Nephron (organoid): Measurements from ENCODE around the gene SEPSECS.

ENCODE experiments used
- H3K27ac Mint-ChIP-seq, 3 experiments: 2 replicates each; pipeline ENCODE4 v1.8.0; 2020; ENCODE audit warnings: mixed read lengths in 3 of 3, mild to moderate bottlenecking in 2 of 3, moderate library complexity in 1 of 3
- H3K27me3 Mint-ChIP-seq: 2 replicates; pipeline ENCODE4 v1.8.0; 2021; ENCODE audit warnings: low read depth, mild to moderate bottlenecking, moderate library complexity, mixed read lengths
- H3K36me3 Mint-ChIP-seq: 2 replicates; pipeline ENCODE4 v1.8.0; 2020; ENCODE audit warnings: low read depth, mixed read lengths
- H3K4me1 Mint-ChIP-seq: 2 replicates; pipeline ENCODE4 v1.8.0; 2020; ENCODE audit warnings: mixed read lengths
- H3K4me3 Mint-ChIP-seq, 3 experiments: 2 replicates each; pipeline ENCODE4 v1.8.0; 2020; ENCODE audit warnings: mild to moderate bottlenecking in 3 of 3, mixed read lengths in 3 of 3, moderate library complexity in 2 of 3
- H3K9me3 Mint-ChIP-seq: 2 replicates; pipeline ENCODE4 v1.8.0; 2020; ENCODE audit warnings: mixed read lengths
- TF ChIP-seq, protein P1 (sequence below), 3 experiments: fragments of 200-600 bp; sonication (generic); IDR thresholded peaks; one replicate each; pipeline ENCODE4 v1.5.0; 2021; ENCODE audit warnings: antibody characterized with exemption in 3 of 3; ENCODE audit not compliant: unreplicated experiment in 3 of 3

SEPSECS gene

DNA sequence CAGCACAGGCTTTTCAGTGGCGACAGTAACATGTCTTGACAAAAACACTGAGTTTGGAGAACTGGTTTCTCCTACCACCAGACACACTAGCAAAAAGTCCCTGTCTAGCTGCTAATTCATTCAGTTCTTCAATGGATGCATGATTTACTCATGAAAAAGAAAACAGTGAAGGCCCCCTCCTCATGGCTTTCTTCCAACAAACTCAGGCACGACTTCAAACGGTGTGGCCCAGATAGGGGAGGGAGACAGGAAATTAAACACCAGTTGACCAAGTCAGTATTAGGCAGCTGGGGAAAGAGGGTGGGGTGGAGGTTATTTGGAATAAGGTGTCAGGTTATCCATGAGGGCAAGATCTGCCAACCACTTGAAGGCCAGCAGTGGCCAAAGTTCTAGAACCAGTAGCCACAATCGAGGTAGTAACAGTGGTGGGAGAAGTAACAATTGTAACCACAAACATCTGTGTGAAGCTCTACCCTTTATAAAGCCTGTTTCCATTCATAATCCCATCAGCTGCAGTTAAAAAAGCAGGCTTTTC lies 60.2 kb downstream of the SEPSECS start:
- Mint-ChIP-seq H3K9me3 (peaks cover 6% of the 10 kb centered on the region), H3K27me3 (peaks cover 8% of the 10 kb centered on the region), H3K4me3 (no peak overlapping the region), H3K36me3 (no peaks in the 10 kb centered on the region), H3K27ac (peak overlapping the region; percentile 69 to 86 (median 80)), H3K4me1 (peaks cover 59% of the 10 kb centered on the region)
- TF ChIP-seq, protein P1, sequence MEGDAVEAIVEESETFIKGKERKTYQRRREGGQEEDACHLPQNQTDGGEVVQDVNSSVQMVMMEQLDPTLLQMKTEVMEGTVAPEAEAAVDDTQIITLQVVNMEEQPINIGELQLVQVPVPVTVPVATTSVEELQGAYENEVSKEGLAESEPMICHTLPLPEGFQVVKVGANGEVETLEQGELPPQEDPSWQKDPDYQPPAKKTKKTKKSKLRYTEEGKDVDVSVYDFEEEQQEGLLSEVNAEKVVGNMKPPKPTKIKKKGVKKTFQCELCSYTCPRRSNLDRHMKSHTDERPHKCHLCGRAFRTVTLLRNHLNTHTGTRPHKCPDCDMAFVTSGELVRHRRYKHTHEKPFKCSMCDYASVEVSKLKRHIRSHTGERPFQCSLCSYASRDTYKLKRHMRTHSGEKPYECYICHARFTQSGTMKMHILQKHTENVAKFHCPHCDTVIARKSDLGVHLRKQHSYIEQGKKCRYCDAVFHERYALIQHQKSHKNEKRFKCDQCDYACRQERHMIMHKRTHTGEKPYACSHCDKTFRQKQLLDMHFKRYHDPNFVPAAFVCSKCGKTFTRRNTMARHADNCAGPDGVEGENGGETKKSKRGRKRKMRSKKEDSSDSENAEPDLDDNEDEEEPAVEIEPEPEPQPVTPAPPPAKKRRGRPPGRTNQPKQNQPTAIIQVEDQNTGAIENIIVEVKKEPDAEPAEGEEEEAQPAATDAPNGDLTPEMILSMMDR (IDR thresholded peaks at IDR 0.05; ENCODE audit: unreplicated experiment in 3 of 3): no peak

GRCh38 chr4:25098964-25099891 lies 61.0 kb downstream of the SEPSECS start:
- Mint-ChIP-seq H3K27me3 (peaks cover 8% of the 10 kb centered on the region), H3K36me3 (no peaks in the 10 kb centered on the region), H3K4me3 (peak overlapping the region in 1 of 3 experiments; percentile 1), H3K27ac (peak overlapping the region; percentile 74 to 86 (median 80)), H3K9me3 (peaks cover 9% of the 10 kb centered on the region), H3K4me1 (peaks cover 55% of the 10 kb centered on the region)
- TF ChIP-seq, protein P1 (IDR thresholded peaks at IDR 0.05; ENCODE audit: unreplicated experiment in 3 of 3): no peak

GRCh38 chr4:25096981-25097443 lies 63.2 kb downstream of the SEPSECS start:
- peaks cover 22% of the 10 kb centered on the region for H3K9me3 Mint-ChIP-seq
- H3K27ac Mint-ChIP-seq: peak overlapping the region in 2 of 3 experiments; percentile 26 to 32
- H3K4me3 Mint-ChIP-seq: no peak overlapping the region
- peaks cover 53% of the 10 kb centered on the region for H3K4me1 Mint-ChIP-seq
- H3K27me3 Mint-ChIP-seq: peaks cover 13% of the 10 kb centered on the region
- TF ChIP-seq, protein P1 (IDR thresholded peaks at IDR 0.05; ENCODE audit: unreplicated experiment in 3 of 3): no peak
- H3K36me3 Mint-ChIP-seq: no peaks in the 10 kb centered on the region

DNA sequence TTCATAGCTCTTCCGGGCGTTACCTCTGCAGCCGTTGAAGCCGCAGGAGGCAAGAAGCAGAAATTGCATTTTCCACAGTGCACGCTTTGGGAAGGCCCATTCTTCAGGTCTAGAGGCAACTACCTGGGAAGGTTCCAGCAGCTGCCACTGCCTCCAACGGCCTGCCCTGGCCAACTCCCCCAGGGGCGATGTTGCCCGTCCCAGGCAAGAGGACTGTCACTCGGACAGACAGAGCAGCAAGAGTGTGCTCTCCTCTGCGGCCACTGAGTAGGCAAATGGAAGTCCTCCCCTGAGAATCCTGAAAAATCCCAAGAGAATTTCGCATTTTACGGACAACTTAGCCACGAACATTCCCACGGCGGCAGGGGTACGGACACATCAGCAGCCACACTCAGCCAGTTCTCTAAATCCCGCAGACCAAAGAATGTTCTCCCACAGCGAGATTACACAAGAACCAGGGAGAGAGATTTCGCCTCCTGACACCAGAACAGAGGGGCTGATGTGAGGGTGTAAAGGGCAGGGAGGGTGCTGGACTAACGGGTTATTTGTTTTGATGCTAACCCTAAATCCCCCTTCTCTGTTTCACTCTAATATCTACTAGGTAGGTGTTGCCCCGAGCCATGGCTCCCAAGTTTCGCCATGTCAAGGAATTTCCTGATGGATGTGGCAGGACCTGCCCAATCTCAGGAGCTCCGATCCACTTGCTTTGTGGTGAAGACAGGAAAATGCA lies 63.8 kb downstream of the SEPSECS start:
- H3K9me3 Mint-ChIP-seq: peaks cover 21% of the 10 kb centered on the region
- H3K27ac Mint-ChIP-seq: no peak overlapping the region
- TF ChIP-seq, protein P1 (IDR thresholded peaks at IDR 0.05; ENCODE audit: unreplicated experiment in 3 of 3): no peak
- peaks cover 57% of the 10 kb centered on the region for H3K4me1 Mint-ChIP-seq
- H3K27me3 Mint-ChIP-seq: peaks cover 14% of the 10 kb centered on the region
- no peaks in the 10 kb centered on the region for H3K36me3 Mint-ChIP-seq
- H3K4me3 Mint-ChIP-seq: no peak overlapping the region

- peaks cover 14% of the 10 kb centered on the region for H3K27me3 Mint-ChIP-seq
- H3K36me3 Mint-ChIP-seq: no peaks in the 10 kb centered on the region
- TF ChIP-seq, protein P1 (IDR thresholded peaks at IDR 0.05; ENCODE audit: unreplicated experiment in 3 of 3): no peak
- H3K4me3 Mint-ChIP-seq: no peak overlapping the region
- peaks cover 54% of the 10 kb centered on the region for H3K4me1 Mint-ChIP-seq
- H3K27ac Mint-ChIP-seq: no peak overlapping the region
- H3K9me3 Mint-ChIP-seq: peaks cover 18% of the 10 kb centered on the region
These were observed 64.4 kb downstream of the SEPSECS start for GRCh38 chr4:25095837-25096236.
